Stimulated activated CD8-positive, alpha-beta memory T cell treated with anti-CD3 and anti-CD28 coated beads, Interleukin-7, amount 100 ng/mL, for 24 hours (primary cell): ENCODE results near the gene ENTPD1.
"Not testable (repeated sequence)": the region's sequence is repeated elsewhere in the genome, so short reads cannot be mapped to it uniquely, and the experiment has no call there.

ENCODE experiments used
- DNase-seq: peaks from one replicate; pipeline ENCODE4 v3.0.0-alpha.2; 2020; ENCODE audit warnings: low read depth

The ENTPD1 gene, protein sequence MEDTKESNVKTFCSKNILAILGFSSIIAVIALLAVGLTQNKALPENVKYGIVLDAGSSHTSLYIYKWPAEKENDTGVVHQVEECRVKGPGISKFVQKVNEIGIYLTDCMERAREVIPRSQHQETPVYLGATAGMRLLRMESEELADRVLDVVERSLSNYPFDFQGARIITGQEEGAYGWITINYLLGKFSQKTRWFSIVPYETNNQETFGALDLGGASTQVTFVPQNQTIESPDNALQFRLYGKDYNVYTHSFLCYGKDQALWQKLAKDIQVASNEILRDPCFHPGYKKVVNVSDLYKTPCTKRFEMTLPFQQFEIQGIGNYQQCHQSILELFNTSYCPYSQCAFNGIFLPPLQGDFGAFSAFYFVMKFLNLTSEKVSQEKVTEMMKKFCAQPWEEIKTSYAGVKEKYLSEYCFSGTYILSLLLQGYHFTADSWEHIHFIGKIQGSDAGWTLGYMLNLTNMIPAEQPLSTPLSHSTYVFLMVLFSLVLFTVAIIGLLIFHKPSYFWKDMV

DNA sequence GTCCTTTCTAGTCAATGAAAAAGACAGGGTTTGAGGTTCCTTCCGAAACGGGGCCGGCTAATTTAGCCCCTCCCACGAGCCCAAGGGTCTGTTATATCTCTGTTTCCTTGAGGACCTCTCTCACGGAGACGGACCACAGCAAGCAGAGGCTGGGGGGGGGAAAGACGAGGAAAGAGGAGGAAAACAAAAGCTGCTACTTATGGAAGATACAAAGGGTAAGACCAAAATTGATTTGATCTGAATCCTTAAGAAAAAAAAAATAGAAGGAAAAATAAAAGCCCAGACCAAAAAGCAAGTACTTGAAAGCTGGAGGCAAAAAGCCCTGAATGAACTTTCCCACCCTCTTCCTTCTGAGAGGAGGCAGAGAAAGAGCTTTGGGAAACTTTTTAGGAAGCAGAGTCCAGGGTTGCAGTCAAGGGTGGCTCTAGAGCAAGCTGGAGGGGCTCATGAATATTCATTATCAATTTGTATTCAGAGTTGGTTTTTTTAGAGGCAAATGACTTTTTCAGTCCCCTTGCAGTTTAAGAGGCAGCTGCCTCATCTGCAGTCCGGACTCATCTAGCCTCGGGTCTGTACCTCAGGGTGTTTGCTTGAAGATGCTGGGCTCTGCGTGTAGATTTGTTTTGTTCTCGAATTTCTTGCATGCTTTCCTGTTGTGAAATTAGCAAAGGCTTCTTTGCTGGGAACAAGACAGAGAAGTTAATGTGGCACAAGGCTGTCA is at the start of gene ENTPD1:
TSS of gene ENTPD1 (plus strand) at position 123 of the 721 bp plus-strand sequence. CDS start at position 200, 77 bp downstream.
- no peak for DNase-seq

DNA sequence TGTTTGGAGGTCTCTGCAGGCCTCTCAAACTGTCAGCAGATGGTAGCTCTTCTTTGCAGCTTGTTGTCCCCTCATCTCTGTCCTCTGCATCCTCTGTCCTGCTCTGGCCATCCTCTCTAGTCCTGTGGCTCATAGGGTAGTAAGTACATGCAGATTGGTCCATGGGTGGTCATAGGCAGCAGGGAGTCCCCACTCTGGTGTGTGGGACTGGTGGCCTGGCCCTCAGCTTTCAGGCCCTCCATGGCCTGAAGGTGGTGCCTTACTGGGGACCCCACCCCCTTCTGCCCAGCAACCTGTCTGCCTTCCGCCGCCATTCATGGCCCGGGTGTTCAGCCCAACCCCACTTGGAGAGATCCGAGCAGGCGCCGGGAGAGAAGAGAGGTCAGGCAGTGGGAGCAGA is 49.4 kb upstream of the ENTPD1 start:
- DNase-seq = no peak

GRCh38 chr10:95706990-95707389 is 49.0 kb upstream of the ENTPD1 start:
- DNase-seq = no peak

DNA sequence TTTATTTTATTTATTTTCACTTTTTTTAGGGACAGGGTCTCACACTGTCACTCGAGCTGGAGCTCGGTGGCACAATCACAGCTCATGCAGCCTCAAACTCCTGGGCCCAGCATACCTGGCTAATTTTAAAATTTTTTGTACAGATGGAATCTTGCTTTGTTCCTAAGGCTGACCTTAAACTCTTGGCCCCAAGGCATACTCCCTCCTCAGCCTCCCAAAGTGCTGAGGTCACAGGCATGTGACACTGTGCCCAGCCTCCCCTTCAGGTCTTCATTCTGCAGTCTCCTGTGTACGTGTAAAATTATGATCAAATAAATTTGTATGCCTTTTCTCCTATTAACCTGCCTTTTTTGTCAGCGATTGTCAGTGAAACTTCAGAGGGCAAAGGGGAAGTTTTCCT is 44.5 kb upstream of the ENTPD1 start:
- DNase-seq = no peak

GRCh38 chr10:95716466-95716865 is 39.5 kb upstream of the ENTPD1 start:
- no peak for DNase-seq

DNA sequence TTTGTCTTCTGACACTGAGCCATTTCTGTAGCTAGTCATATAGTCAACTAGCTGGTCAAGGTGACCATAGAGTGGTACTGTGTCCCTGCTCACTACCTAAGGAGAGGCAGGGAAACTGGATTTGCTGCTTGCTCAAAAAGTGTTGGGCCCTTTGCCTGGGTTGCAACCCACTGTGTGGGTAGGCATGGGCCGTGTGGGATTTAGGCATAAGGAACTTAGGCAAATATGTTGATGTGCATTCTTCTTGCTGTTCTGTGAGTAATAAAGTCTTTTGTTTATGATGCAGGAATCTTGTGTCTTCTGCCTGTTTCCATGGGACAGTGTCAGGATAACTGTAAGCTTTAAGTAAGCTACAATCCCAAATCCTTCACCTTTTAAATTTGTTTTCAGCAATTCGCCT is 39.1 kb upstream of the ENTPD1 start:
- no peak for DNase-seq

GRCh38 chr10:95720745-95721144 is 35.2 kb upstream of the ENTPD1 start:
- DNase-seq = not testable (repeated sequence)

DNA sequence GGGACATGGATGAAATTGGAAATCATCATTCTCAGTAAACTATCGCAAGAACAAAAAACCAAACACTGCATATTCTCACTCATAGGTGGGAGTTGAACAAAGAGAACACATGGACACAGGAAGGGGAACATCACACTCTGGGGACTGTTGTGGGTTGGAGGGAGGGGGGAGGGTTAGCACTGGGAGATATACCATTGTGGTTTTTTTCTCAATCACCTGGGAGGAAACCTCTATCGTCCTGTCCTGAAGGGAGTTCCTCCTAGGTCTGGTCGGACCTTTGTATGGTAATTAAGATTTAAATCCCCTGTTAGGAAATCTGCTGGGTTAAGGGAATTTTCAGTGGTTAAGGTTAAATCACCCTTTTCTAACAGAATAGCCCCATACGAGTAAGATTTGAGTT is 33.5 kb upstream of the ENTPD1 start:
- DNase-seq = not testable (repeated sequence)

- no peak for DNase-seq
Measured at GRCh38 chr10:95728526-95728925, 27.4 kb upstream of the ENTPD1 start.

DNA sequence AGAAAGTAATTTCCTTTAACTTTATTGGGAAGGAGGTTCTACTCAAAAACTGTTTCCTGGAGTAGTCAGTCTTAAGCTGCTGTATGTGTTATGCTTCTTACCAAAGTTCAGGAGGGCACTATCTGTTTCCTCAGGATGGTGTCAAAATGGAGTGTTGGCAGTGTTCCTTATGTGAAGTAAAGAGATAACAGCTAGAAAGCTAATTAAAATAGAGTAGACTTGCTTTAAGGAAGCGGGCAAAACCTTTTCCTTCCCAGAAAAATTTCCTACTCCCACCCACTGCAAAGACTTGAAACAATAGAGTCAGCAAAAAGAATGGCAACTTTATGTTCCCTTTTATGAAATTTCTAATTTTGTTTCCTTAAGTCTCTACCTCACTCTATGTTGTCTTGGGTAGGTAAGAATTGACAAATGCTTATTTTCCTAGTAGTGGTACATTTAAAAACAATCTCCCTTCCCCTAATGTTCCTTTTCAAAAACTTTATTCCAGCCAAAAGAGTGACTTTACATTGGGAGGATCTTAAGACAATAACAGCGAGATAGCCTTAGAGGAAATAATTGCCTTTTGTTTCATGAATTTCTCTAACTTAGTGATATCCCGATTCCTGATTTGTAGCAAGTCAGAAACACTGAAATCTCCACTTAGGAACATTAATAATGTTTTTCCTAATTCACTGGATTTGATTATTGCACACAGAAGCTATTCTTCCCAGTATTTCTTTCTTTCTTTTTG is 26.5 kb upstream of the ENTPD1 start:
- no peak for DNase-seq

- DNase-seq = no peak
Measured at GRCh38 chr10:95730233-95730632, 25.7 kb upstream of the ENTPD1 start.

GRCh38 chr10:95732907-95733306 is 23.1 kb upstream of the ENTPD1 start:
- not testable (repeated sequence) for DNase-seq

- DNase-seq = no peak
Measured at GRCh38 chr10:95739056-95739455, 16.9 kb upstream of the ENTPD1 start.

- no peak for DNase-seq
Measured at GRCh38 chr10:95741807-95742467, 14.0 kb upstream of the ENTPD1 start.

DNA sequence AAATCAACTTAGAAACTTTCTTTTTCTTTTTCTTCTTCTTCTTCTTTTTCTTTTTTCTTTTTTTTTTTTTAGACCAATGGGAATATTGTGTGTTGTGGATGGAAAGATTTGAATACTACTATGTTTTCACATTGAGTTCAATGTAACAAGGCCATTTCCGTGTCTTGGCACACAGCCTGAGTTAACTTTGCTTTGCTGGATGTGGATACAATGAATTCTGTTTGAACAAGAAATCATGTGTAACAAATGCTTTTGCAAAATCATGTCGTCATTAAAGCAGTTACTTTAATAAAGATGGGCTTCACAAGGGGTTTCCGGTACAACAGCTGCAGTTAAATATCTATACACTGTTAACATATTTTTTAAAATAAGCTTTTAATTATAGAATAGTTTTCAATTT is 13.5 kb upstream of the ENTPD1 start:
- DNase-seq = no peak

DNA sequence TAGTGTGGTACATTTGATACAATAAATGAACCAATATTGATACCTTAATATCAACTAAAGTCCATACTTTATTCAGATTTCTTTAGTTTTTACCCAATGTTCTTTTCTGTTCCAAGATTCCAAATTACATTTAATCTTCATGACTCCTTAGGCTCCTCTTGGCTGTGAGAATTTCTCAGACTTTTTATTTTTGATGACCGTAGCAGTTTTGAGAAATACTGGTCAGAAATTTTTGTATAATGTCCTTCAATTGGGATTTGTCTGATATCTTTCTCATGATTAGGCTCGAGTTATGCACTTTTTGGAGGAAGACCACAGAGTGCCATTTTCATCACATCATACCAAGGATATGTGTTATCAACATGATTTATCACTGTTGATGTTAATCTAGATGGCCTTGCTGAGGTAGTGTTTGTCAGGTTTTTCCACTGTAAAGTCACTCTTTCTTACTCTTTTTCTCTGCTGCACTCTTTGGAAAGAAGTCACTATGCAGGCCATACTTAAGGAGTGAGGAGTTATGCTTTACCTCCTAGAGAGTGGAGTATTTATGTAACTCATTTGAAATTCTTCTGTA is 12.9 kb upstream of the ENTPD1 start:
- DNase-seq = no peak

DNA sequence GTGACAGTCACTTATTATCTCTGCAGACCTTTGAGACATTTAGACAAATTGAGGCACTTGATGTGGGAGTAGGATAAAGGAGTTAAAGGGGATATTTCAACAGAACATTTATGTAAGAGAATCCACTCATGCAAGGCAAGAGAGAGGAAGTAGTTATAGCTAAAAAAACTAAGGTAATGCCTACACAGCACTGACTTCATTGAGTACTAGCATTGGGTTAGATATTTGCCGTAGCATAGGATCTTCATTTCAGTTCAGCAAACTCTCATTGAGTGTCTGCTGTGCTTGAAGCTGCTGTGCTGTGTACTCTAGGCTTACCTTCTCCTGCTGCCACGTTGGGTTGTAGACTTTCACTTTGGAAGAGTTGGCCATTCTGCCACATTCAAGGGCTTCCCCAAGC is 10.5 kb upstream of the ENTPD1 start:
- no peak for DNase-seq

DNA sequence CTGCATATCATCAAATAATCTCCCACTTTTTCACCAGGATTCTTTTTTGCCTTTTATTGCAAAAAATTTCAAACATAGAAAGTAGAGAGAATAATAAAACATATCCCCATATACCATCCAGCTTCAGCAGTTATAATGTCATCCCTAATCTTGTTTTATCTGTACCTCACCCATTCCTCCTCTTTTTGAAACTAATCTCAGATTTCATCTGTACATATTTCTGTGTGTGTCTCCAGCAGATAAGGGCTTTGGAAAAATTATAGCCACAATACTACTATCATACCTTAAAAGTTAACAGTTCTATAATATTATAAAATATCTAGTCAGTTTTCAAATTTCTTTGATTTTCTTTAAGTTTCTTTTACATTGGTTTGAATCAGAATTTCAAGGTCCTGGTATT is 7.6 kb upstream of the ENTPD1 start:
- DNase-seq = no peak

- no peak for DNase-seq
Measured at GRCh38 chr10:95755511-95756004, 405 bp upstream of the ENTPD1 start.

- no peak for DNase-seq
Measured at GRCh38 chr10:95756809-95757684, 1.1 kb downstream of the ENTPD1 start.
